ENCODE results near the gene TEP1.
A peak's percentile ranks its signal among the peaks of the same experiment; 100 is the strongest.
"Not testable (repeated sequence)": the region's sequence is repeated elsewhere in the genome, so short reads cannot be mapped to it uniquely, and the experiment has no call there.

Gene TEP1

GRCh38 chr14:20376071-20376588, 37.2 kb downstream of the TEP1 start:
- peaks cover 0 to 4% of the 10 kb centered on the region in 2 donors for H3K4me1 Mint-ChIP-seq (ENCODE audit: low read depth in 2 of 2)
- H3K36me3 Mint-ChIP-seq (ENCODE audit: insufficient read depth): peaks cover 80% of the 10 kb centered on the region
- no peak overlapping the region for H3K27ac Mint-ChIP-seq
- H3K9me3 Mint-ChIP-seq: no peaks in the 10 kb centered on the region
- ATAC-seq (replicated peaks): no peak
- no peak overlapping the region for H3K4me3 Mint-ChIP-seq
- H3K27me3 Mint-ChIP-seq: no peaks in the 10 kb centered on the region
- DNase-seq: no peak

- DNase-seq: no peak
- Mint-ChIP-seq H3K27me3 (no peaks in the 10 kb centered on the region), H3K4me3 (no peak overlapping the region), H3K27ac (no peak overlapping the region), H3K9me3 (no peaks in the 10 kb centered on the region), H3K36me3 (ENCODE audit: insufficient read depth) (peaks cover 81% of the 10 kb centered on the region), H3K4me1 (ENCODE audit: low read depth in 2 of 2) (no peaks in the 10 kb centered on the region)
- ATAC-seq (replicated peaks): no peak
Observed at GRCh38 chr14:20375471-20375870, 37.8 kb downstream of the TEP1 start.

- Mint-ChIP-seq H3K4me1 (ENCODE audit: low read depth in 2 of 2) (no peaks in the 10 kb centered on the region), H3K27ac (peak overlapping the region in 1 of 2 donors; percentile 9), H3K4me3 (no peak overlapping the region), H3K27me3 (no peaks in the 10 kb centered on the region), H3K9me3 (no peaks in the 10 kb centered on the region), H3K36me3 (ENCODE audit: insufficient read depth) (peaks cover 82% of the 10 kb centered on the region)
- DNase-seq (no peak), ATAC-seq (replicated peaks) (no peak)
Observed at GRCh38 chr14:20372796-20373195, 40.5 kb downstream of the TEP1 start.

GRCh38 chr14:20365928-20366327, 47.4 kb downstream of the TEP1 start:
- DNase-seq (no peak), ATAC-seq (replicated peaks) (no peak)
- Mint-ChIP-seq H3K27ac (no peak overlapping the region), H3K4me1 (ENCODE audit: low read depth in 2 of 2) (no peaks in the 10 kb centered on the region), H3K4me3 (no peak overlapping the region), H3K27me3 (no peaks in the 10 kb centered on the region), H3K36me3 (ENCODE audit: insufficient read depth) (peaks cover 47% of the 10 kb centered on the region), H3K9me3 (no peaks in the 10 kb centered on the region)

- DNase-seq; H3K4me3 Mint-ChIP-seq; H3K9me3 Mint-ChIP-seq; ATAC-seq (replicated peaks); H3K27me3 Mint-ChIP-seq; H3K4me1 Mint-ChIP-seq (ENCODE audit: low read depth in 2 of 2): not testable (repeated sequence)
- Mint-ChIP-seq H3K36me3 (ENCODE audit: insufficient read depth) (peaks cover 35% of the 10 kb centered on the region), H3K27ac (peak overlapping the region; percentile 39 to 84)
Observed at GRCh38 chr14:20358474-20358873, 54.8 kb downstream of the TEP1 start.

GRCh38 chr14:20356422-20356821, 56.9 kb downstream of the TEP1 start:
- DNase-seq (no peak), ATAC-seq (replicated peaks) (no peak)
- Mint-ChIP-seq H3K4me1 (ENCODE audit: low read depth in 2 of 2) (no peaks in the 10 kb centered on the region), H3K36me3 (ENCODE audit: insufficient read depth) (peaks cover 53% of the 10 kb centered on the region), H3K9me3 (no peaks in the 10 kb centered on the region), H3K27ac (peak overlapping the region in 1 of 2 donors; percentile 58), H3K4me3 (no peak overlapping the region), H3K27me3 (no peaks in the 10 kb centered on the region)

- H3K36me3 Mint-ChIP-seq (ENCODE audit: insufficient read depth): peaks cover 53% of the 10 kb centered on the region
- ATAC-seq (replicated peaks) (no peak), DNase-seq (no peak)
- peaks cover 0 to under 1% of the 10 kb centered on the region in 2 donors for H3K4me1 Mint-ChIP-seq (ENCODE audit: low read depth in 2 of 2)
- no peaks in the 10 kb centered on the region for H3K9me3 Mint-ChIP-seq
- no peaks in the 10 kb centered on the region for H3K27me3 Mint-ChIP-seq
- peak overlapping the region in 1 of 2 donors; percentile 2 for H3K27ac Mint-ChIP-seq
- H3K4me3 Mint-ChIP-seq: no peak overlapping the region
Observed at GRCh38 chr14:20350860-20351259, 62.4 kb downstream of the TEP1 start.

GRCh38 chr14:20350282-20350681, 63.0 kb downstream of the TEP1 start:
- H3K4me1 Mint-ChIP-seq (ENCODE audit: low read depth in 2 of 2): peaks cover 0 to 5% of the 10 kb centered on the region in 2 donors
- H3K27ac Mint-ChIP-seq: peak overlapping the region in 1 of 2 donors; percentile 2
- no peaks in the 10 kb centered on the region for H3K9me3 Mint-ChIP-seq
- H3K27me3 Mint-ChIP-seq: no peaks in the 10 kb centered on the region
- no peak overlapping the region for H3K4me3 Mint-ChIP-seq
- DNase-seq (no peak), ATAC-seq (replicated peaks) (no peak)
- peaks cover 49% of the 10 kb centered on the region for H3K36me3 Mint-ChIP-seq (ENCODE audit: insufficient read depth)

GRCh38 chr14:20347747-20348146, 65.6 kb downstream of the TEP1 start:
- Mint-ChIP-seq H3K9me3 (no peaks in the 10 kb centered on the region), H3K4me3 (no peak overlapping the region), H3K27ac (no peak overlapping the region), H3K27me3 (no peaks in the 10 kb centered on the region), H3K36me3 (ENCODE audit: insufficient read depth) (peaks cover 37% of the 10 kb centered on the region), H3K4me1 (ENCODE audit: low read depth in 2 of 2) (peaks cover 9 to 17% of the 10 kb centered on the region in 2 donors)
- no peak for ATAC-seq (replicated peaks)
- DNase-seq: no peak

GRCh38 chr14:20346713-20347112, 66.6 kb downstream of the TEP1 start:
- DNase-seq: no peak
- peaks cover 34% of the 10 kb centered on the region for H3K36me3 Mint-ChIP-seq (ENCODE audit: insufficient read depth)
- no peak for ATAC-seq (replicated peaks)
- H3K9me3 Mint-ChIP-seq: no peaks in the 10 kb centered on the region
- no peaks in the 10 kb centered on the region for H3K27me3 Mint-ChIP-seq
- no peak overlapping the region for H3K27ac Mint-ChIP-seq
- H3K4me3 Mint-ChIP-seq: no peak overlapping the region
- H3K4me1 Mint-ChIP-seq (ENCODE audit: low read depth in 2 of 2): peaks cover 9 to 17% of the 10 kb centered on the region in 2 donors

- DNase-seq (no peak), ATAC-seq (replicated peaks) (no peak)
- peaks cover 29% of the 10 kb centered on the region for H3K36me3 Mint-ChIP-seq (ENCODE audit: insufficient read depth)
- no peak overlapping the region for H3K4me3 Mint-ChIP-seq
- peak overlapping the region; percentile 67 to 99 for H3K27ac Mint-ChIP-seq
- H3K27me3 Mint-ChIP-seq: no peaks in the 10 kb centered on the region
- H3K4me1 Mint-ChIP-seq (ENCODE audit: low read depth in 2 of 2): peaks cover 9 to 17% of the 10 kb centered on the region in 2 donors
- H3K9me3 Mint-ChIP-seq: no peaks in the 10 kb centered on the region
Observed at GRCh38 chr14:20345366-20345765, 67.9 kb downstream of the TEP1 start.

- Mint-ChIP-seq H3K9me3 (no peaks in the 10 kb centered on the region), H3K4me3 (peak overlapping the region; percentile 91 to 94), H3K4me1 (ENCODE audit: low read depth in 2 of 2) (peaks cover 9 to 17% of the 10 kb centered on the region in 2 donors), H3K27ac (peak overlapping the region; percentile 97 to 99), H3K36me3 (ENCODE audit: insufficient read depth) (peaks cover 27% of the 10 kb centered on the region), H3K27me3 (no peaks in the 10 kb centered on the region)
- ATAC-seq (replicated peaks) (no peak), DNase-seq (no peak)
Observed at GRCh38 chr14:20343862-20344220, 69.5 kb downstream of the TEP1 start.

- peaks cover 9 to 17% of the 10 kb centered on the region in 2 donors for H3K4me1 Mint-ChIP-seq (ENCODE audit: low read depth in 2 of 2)
- DNase-seq: peak; percentile 86 to 92 (median 87)
- peak; percentile 83 for ATAC-seq (replicated peaks)
- H3K27ac Mint-ChIP-seq: peak within 1 kb of the TSS; percentile 97 to 99
- no peaks in the 10 kb centered on the region for H3K27me3 Mint-ChIP-seq
- peak within 1 kb of the TSS; percentile 91 to 94 for H3K4me3 Mint-ChIP-seq
- no peaks in the 10 kb centered on the region for H3K9me3 Mint-ChIP-seq
- peaks cover 25% of the 10 kb centered on the region for H3K36me3 Mint-ChIP-seq (ENCODE audit: insufficient read depth)
Observed at GRCh38 chr14:20343092-20343861, 70.0 kb downstream of the TEP1 start, which contains the start of gene PARP2. Gene PARP2, plus strand, starts transcription at chr14:20343635. Its CDS starts 7 bp downstream, at chr14:20343642.

- Mint-ChIP-seq H3K27ac (no peak overlapping the region), H3K9me3 (no peaks in the 10 kb centered on the region), H3K4me1 (ENCODE audit: low read depth in 2 of 2) (peaks cover 9 to 17% of the 10 kb centered on the region in 2 donors), H3K4me3 (peak overlapping the region; percentile 91 to 94), H3K36me3 (ENCODE audit: insufficient read depth) (peaks cover 18% of the 10 kb centered on the region), H3K27me3 (no peaks in the 10 kb centered on the region)
- DNase-seq (no peak), ATAC-seq (replicated peaks) (no peak)
Observed at GRCh38 chr14:20341646-20342045, 71.7 kb downstream of the TEP1 start.
